H9 (cell line): ENCODE results near the gene IQSEC1. TPM values are rescaled to one million over a fixed set of nuclear protein-coding genes. Genes with fewer than 3 reads are reported as not detected.

Source experiments
- DNase-seq: peaks from one replicate; pipeline ENCODE4 v3.0.0-alpha.2; 2017
- H2AFZ ChIP-seq: one replicate; pipeline ENCODE4 v1.6.1; 2013; ENCODE audit warnings: mild to moderate bottlenecking, low read length, control low read depth, moderate library complexity
- H2AK5ac ChIP-seq: 2 replicates; pipeline ENCODE4 v1.6.1; 2013; ENCODE audit warnings: low read length, control low read depth, mixed read lengths; ENCODE audit not compliant: insufficient read length
- H2BK120ac ChIP-seq: one replicate; pipeline ENCODE4 v1.6.1; 2013; ENCODE audit warnings: low read depth, mild to moderate bottlenecking, low read length, control low read depth, inconsistent platforms; ENCODE audit not compliant: poor library complexity, severe bottlenecking
- H2BK12ac ChIP-seq: 2 replicates; pipeline ENCODE4 v1.6.1; 2013; ENCODE audit warnings: low read length, control low read depth, mixed read lengths, low read depth; ENCODE audit not compliant: insufficient read length
- H2BK15ac ChIP-seq: 2 replicates; pipeline ENCODE4 v1.6.1; 2013; ENCODE audit warnings: low read depth, low read length, control low read depth
- H2BK20ac ChIP-seq: one replicate; pipeline ENCODE4 v1.6.1; 2013; ENCODE audit warnings: low read depth, mild to moderate bottlenecking, low read length, control low read depth, inconsistent platforms; ENCODE audit not compliant: poor library complexity, severe bottlenecking
- H2BK5ac ChIP-seq: 2 replicates; pipeline ENCODE4 v1.6.1; 2013; ENCODE audit warnings: low read length, control low read depth, mixed read lengths; ENCODE audit not compliant: insufficient read length
- H3K14ac ChIP-seq: 2 replicates; pipeline ENCODE4 v1.6.1; 2013; ENCODE audit warnings: low read length, control low read depth; ENCODE audit not compliant: insufficient read depth
- H3K18ac ChIP-seq: 2 replicates; pipeline ENCODE4 v1.6.1; 2013; ENCODE audit warnings: low read depth, mild to moderate bottlenecking, mixed read lengths, low read length, control low read depth; ENCODE audit not compliant: insufficient read length
- H3K23ac ChIP-seq: 2 replicates; pipeline ENCODE4 v1.6.1; 2013; ENCODE audit warnings: low read length, control low read depth, mixed read lengths, low read depth; ENCODE audit not compliant: insufficient read length
- H3K23me2 ChIP-seq: 2 replicates; pipeline ENCODE4 v1.6.1; 2013; ENCODE audit warnings: low read depth, mild to moderate bottlenecking, mixed read lengths, low read length, control low read depth; ENCODE audit not compliant: insufficient read length, poor library complexity, severe bottlenecking
- H3K27ac ChIP-seq: 2 replicates; pipeline ENCODE4 v1.5.1; 2013; ENCODE audit warnings: low read length, control low read depth, mixed read lengths, low read depth; ENCODE audit not compliant: insufficient read length
- H3K27me3 ChIP-seq: 2 replicates; pipeline ENCODE4 v1.6.1; 2013; ENCODE audit warnings: low read length, control low read depth, inconsistent platforms; ENCODE audit not compliant: insufficient read depth
- H3K4ac ChIP-seq: 2 replicates; pipeline ENCODE4 v1.6.1; 2013; ENCODE audit warnings: low read depth, mild to moderate bottlenecking, control low read depth, inconsistent platforms, low read length, moderate library complexity
- H3K4me1 ChIP-seq: 2 replicates; pipeline ENCODE4 v1.6.1; 2013; ENCODE audit warnings: low read length, control low read depth, inconsistent platforms; ENCODE audit not compliant: insufficient read depth
- H3K4me2 ChIP-seq: 2 replicates; pipeline ENCODE4 v1.6.1; 2013; ENCODE audit warnings: low read length, control low read depth, mixed read lengths; ENCODE audit not compliant: insufficient read length, insufficient read depth
- H3K56ac ChIP-seq: 2 replicates; pipeline ENCODE4 v1.6.1; 2013; ENCODE audit warnings: low read depth, mild to moderate bottlenecking, mixed read lengths, low read length, control low read depth; ENCODE audit not compliant: insufficient read length
- H3K79me1 ChIP-seq: 2 replicates; pipeline ENCODE4 v1.6.1; 2013; ENCODE audit warnings: low read depth, mild to moderate bottlenecking, moderate library complexity, low read length, control low read depth, inconsistent platforms; ENCODE audit not compliant: insufficient read depth, poor library complexity, severe bottlenecking
- H3K79me2 ChIP-seq: 2 replicates; pipeline ENCODE4 v1.6.1; 2013; ENCODE audit warnings: low read length, control low read depth, inconsistent platforms; ENCODE audit not compliant: insufficient read depth
- H3K9ac ChIP-seq: 2 replicates; pipeline ENCODE4 v1.6.1; 2013; ENCODE audit warnings: low read length, control low read depth, mixed read lengths; ENCODE audit not compliant: insufficient read length; ENCODE audit errors: extremely low read depth
- H3K9me3 ChIP-seq: one replicate; pipeline ENCODE4 v1.6.1; 2013; ENCODE audit warnings: low read depth, low read length, inconsistent platforms; ENCODE audit not compliant: control insufficient read depth
- H3T11ph ChIP-seq: one replicate; pipeline ENCODE4 v1.6.1; 2013; ENCODE audit warnings: mild to moderate bottlenecking, low read length, control low read depth, inconsistent platforms
- H4K20me1 ChIP-seq: one replicate; pipeline ENCODE4 v1.6.1; 2013; ENCODE audit not compliant: control insufficient read depth, insufficient read length, insufficient read depth
- H4K5ac ChIP-seq: 2 replicates; pipeline ENCODE4 v1.6.1; 2013; ENCODE audit warnings: low read depth, mild to moderate bottlenecking, mixed read lengths, low read length, control low read depth; ENCODE audit not compliant: insufficient read length
- H4K8ac ChIP-seq: replicated peaks from 2 replicates; pipeline ENCODE4 v1.6.1; 2013; ENCODE audit warnings: low read length, control low read depth, mixed read lengths, low read depth; ENCODE audit not compliant: insufficient read length
- H4K91ac ChIP-seq: 2 replicates; pipeline ENCODE4 v1.6.1; 2013; ENCODE audit warnings: low read depth, mild to moderate bottlenecking, moderate library complexity, mixed read lengths, low read length, control low read depth; ENCODE audit not compliant: insufficient read length
- H3K27ac Mint-ChIP-seq, 3 experiments: 2 replicates in 2 of 3; 3 replicates in 1 of 3; pipeline ENCODE4 v1.8.0; 2020 to 2021; ENCODE audit warnings: mixed read lengths in 3 of 3, mild to moderate bottlenecking in 1 of 3, moderate library complexity in 1 of 3
- H3K27me3 Mint-ChIP-seq: 2 replicates; pipeline ENCODE4 v1.8.0; 2021; ENCODE audit warnings: low read depth, mild to moderate bottlenecking, moderate library complexity, mixed read lengths
- H3K36me3 Mint-ChIP-seq, 3 experiments: 2 replicates in 2 of 3; 3 replicates in 1 of 3; pipeline ENCODE4 v1.8.0; 2020 to 2021; ENCODE audit warnings: low read depth in 3 of 3, mixed read lengths in 3 of 3; ENCODE audit not compliant: insufficient read depth in 1 of 3
- H3K4me1 Mint-ChIP-seq, 2 experiments: 2 replicates each; pipeline ENCODE4 v1.8.0; 2020; ENCODE audit warnings: mixed read lengths in 2 of 2
- H3K4me3 Mint-ChIP-seq, 2 experiments: 2 replicates in 1 of 2; 3 replicates in 1 of 2; pipeline ENCODE4 v1.8.0; 2020 to 2021; ENCODE audit warnings: mild to moderate bottlenecking in 2 of 2, mixed read lengths in 2 of 2, moderate library complexity in 1 of 2
- H3K9me3 Mint-ChIP-seq, 2 experiments: 2 replicates in 1 of 2; 3 replicates in 1 of 2; pipeline ENCODE4 v1.8.0; 2020; ENCODE audit warnings: mild to moderate bottlenecking in 2 of 2, mixed read lengths in 2 of 2, moderate library complexity in 1 of 2
- WGBS: extraction: QIAGEN DNeasy Blood & Tissue Kit; methylation state at CpG from one replicate; pipeline ENCODE4 v1.1.7; 2013; ENCODE audit warnings: missing lambda C conversion rate, low lambda C conversion rate, mixed read lengths; ENCODE audit not compliant: insufficient read length; ENCODE audit errors: extremely low coverage; 5-methylcytosine and 5-hydroxymethylcytosine counted together
- total RNA-seq: library from RNA; stranded (reverse); gene quantifications from 2 replicates; pipeline ENCODE4 v1.2.1, GENCODE V29; 2021
- TF ChIP-seq, protein P1 (sequence below): fragments of 200-600 bp; sonication (generic); conservative IDR thresholded peaks from 3 replicates; pipeline ENCODE4 v1.8.0; 2021; ENCODE audit warnings: antibody characterized with exemption, mild to moderate bottlenecking

The IQSEC1 gene
- total RNA-seq, 1 experiment from 2014 or later: 19.1 TPM

- no peak overlapping the region for H3K23ac ChIP-seq
- no peak overlapping the region for H3K56ac ChIP-seq
- H3K23me2 ChIP-seq: no peaks in the 10 kb centered on the region
- H4K91ac ChIP-seq: no peak overlapping the region
- Mint-ChIP-seq H3K4me1 (peaks cover 19 to 29% of the 10 kb centered on the region in 2 experiments), H3K27me3 (no peaks in the 10 kb centered on the region), H3K9me3 (no peaks in the 10 kb centered on the region), H3K27ac (no peak overlapping the region), H3K36me3 (peaks cover 0 to 5% (median 3%) of the 10 kb centered on the region in 3 experiments; a peak in 1 of 7 replicates), H3K4me3 (no peak overlapping the region)
- H4K5ac ChIP-seq: no peak overlapping the region
- H3K79me1 ChIP-seq: peaks cover 9% of the 10 kb centered on the region
- H2AFZ ChIP-seq: no peak overlapping the region
- no peaks in the 10 kb centered on the region for H4K20me1 ChIP-seq
- H3K9me3 ChIP-seq: no peaks in the 10 kb centered on the region
- H2AK5ac ChIP-seq: no peak overlapping the region
- H3K4me1 ChIP-seq: peaks cover 4% of the 10 kb centered on the region; the same call in 1 of the 2 replicates
- WGBS: no CpG with 5 or more reads among the region's 3 CpGs
- H3K27ac ChIP-seq: no peak overlapping the region
- no peaks in the 10 kb centered on the region; the same call in 1 of the 2 replicates for H3K79me2 ChIP-seq
- no peak overlapping the region for H2BK15ac ChIP-seq
- no peak overlapping the region for H3K9ac ChIP-seq
- H3K27me3 ChIP-seq: no peaks in the 10 kb centered on the region
- no peak overlapping the region for H3K14ac ChIP-seq
- no peak overlapping the region for H2BK5ac ChIP-seq
- H3K18ac ChIP-seq: no peak overlapping the region
- H2BK120ac ChIP-seq: no peak overlapping the region
- TF ChIP-seq, protein P1, sequence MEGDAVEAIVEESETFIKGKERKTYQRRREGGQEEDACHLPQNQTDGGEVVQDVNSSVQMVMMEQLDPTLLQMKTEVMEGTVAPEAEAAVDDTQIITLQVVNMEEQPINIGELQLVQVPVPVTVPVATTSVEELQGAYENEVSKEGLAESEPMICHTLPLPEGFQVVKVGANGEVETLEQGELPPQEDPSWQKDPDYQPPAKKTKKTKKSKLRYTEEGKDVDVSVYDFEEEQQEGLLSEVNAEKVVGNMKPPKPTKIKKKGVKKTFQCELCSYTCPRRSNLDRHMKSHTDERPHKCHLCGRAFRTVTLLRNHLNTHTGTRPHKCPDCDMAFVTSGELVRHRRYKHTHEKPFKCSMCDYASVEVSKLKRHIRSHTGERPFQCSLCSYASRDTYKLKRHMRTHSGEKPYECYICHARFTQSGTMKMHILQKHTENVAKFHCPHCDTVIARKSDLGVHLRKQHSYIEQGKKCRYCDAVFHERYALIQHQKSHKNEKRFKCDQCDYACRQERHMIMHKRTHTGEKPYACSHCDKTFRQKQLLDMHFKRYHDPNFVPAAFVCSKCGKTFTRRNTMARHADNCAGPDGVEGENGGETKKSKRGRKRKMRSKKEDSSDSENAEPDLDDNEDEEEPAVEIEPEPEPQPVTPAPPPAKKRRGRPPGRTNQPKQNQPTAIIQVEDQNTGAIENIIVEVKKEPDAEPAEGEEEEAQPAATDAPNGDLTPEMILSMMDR: no peak
- no peak overlapping the region for H2BK12ac ChIP-seq
- no peak overlapping the region for H3K4me2 ChIP-seq
- no peak overlapping the region for H2BK20ac ChIP-seq
- H4K8ac ChIP-seq: no peak overlapping the region
- DNase-seq: no peak
- H3T11ph ChIP-seq: no peak overlapping the region
- no peak overlapping the region for H3K4ac ChIP-seq
Measured at GRCh38 chr3:12960497-12960896, 112.7 kb downstream of the IQSEC1 start.
